ENCODE measurements around the gene WDR53.

- TF ChIP-seq POLR2AphosphoS5 (IDR thresholded peaks at IDR 0.05; ENCODE audit: borderline replicate concordance, low read depth, low read length) = no peak
- TF ChIP-seq EZH2 (IDR thresholded peaks at IDR 0.05) = no peak
Observed at GRCh38 chr3:196572389-196572788, 4.0 kb upstream of the WDR53 start.

Measured in SK-N-MC (cell line).